ENCODE data around the gene TMEM115. TPM values are rescaled to one million over a fixed set of nuclear protein-coding genes. Genes with fewer than 3 reads are reported as not detected.

TMEM115 gene
- total RNA-seq, 4 donors from 2014 or later: 71.8 to 103 (median 81.9) TPM

GRCh38 chr3:50320853-50321335 lies 38.4 kb downstream of the TMEM115 start:
- intact Hi-C loops (cut with DNase I; ENCODE audit: low total_unique reads): no loop called here

GRCh38 chr3:50319894-50320625 lies 39.3 kb downstream of the TMEM115 start:
- no peaks in the 10 kb centered on the region for H3K36me3 ChIP-seq
- H3K9me3 ChIP-seq: no peaks in the 10 kb centered on the region
- TF ChIP-seq POLR2AphosphoS5 (IDR thresholded peaks at IDR 0.05) (no peak), CTCF (IDR thresholded peaks at IDR 0.05) (no peak), EP300 (IDR thresholded peaks at IDR 0.05; ENCODE audit: low read depth) (no peak), POLR2A (IDR thresholded peaks at IDR 0.05) (no peak)
- peak overlapping the region; percentile 92 to 94 (median 92) for H3K27ac ChIP-seq
- in situ Hi-C loops (cut with MboI; ENCODE audit: low pct_ligation_motif_present in 1 of 4, low pct_unique_long_range_greater_than_20kb in 1 of 4, low sequenced_read_pairs in 3 of 4) (no loop called here), intact Hi-C loops (cut with DNase I; ENCODE audit: low total_unique reads) (no loop called here)
- no peak for DNase-seq
- WGBS, 2 donors (ENCODE audit: low coverage in 1 of 2): 89% methylated on average over 27 of the region's 29 CpGs; no CpG with 5 or more reads in 1 of the 2 donors
- H3K27me3 ChIP-seq: no peaks in the 10 kb centered on the region
- peaks cover 35 to 69% (median 60%) of the 10 kb centered on the region in 4 donors for H3K4me1 ChIP-seq
- peak overlapping the region; percentile 67 to 76 (median 74) for H3K4me3 ChIP-seq

More at GRCh38 chr3:50320853-50321335, 38.4 kb downstream of the TMEM115 start:
- Histone ChIP-seq H3K27ac (peak overlapping the region; percentile 92 to 94 (median 92)), H3K9me3 (no peaks in the 10 kb centered on the region), H3K27me3 (no peaks in the 10 kb centered on the region), H3K4me1 (peaks cover 34 to 69% (median 60%) of the 10 kb centered on the region in 4 donors), H3K4me3 (peak overlapping the region; percentile 67 to 76 (median 74)), H3K36me3 (no peaks in the 10 kb centered on the region)
- 1% methylated on average over 32 of the region's 45 CpGs; no CpG with 5 or more reads in 1 of the 2 donors for WGBS, 2 donors (ENCODE audit: low coverage in 1 of 2)
- TF ChIP-seq CTCF (IDR thresholded peaks at IDR 0.05) (no peak), POLR2AphosphoS5 (IDR thresholded peaks at IDR 0.05) (peak in 1 of 3 donors; percentile 47), POLR2A (IDR thresholded peaks at IDR 0.05) (peak; percentile 72), EP300 (IDR thresholded peaks at IDR 0.05; ENCODE audit: low read depth) (no peak)
- peak; percentile 82 for DNase-seq
- in situ Hi-C loops (cut with MboI; ENCODE audit: low pct_ligation_motif_present in 1 of 4, low pct_unique_long_range_greater_than_20kb in 1 of 4, low sequenced_read_pairs in 3 of 4): no loop called here

- WGBS, 2 donors (ENCODE audit: low coverage in 1 of 2): 89 to 100% methylated on average over 1 to 16 of the region's 16 CpGs
- Histone ChIP-seq H3K4me3 (peak overlapping the region in 1 of 4 donors; percentile 5), H3K27ac (peak overlapping the region in 3 of 4 donors; percentile 84 to 89 (median 86)), H3K4me1 (peaks cover 35 to 67% (median 58%) of the 10 kb centered on the region in 4 donors), H3K9me3 (no peaks in the 10 kb centered on the region), H3K36me3 (no peaks in the 10 kb centered on the region), H3K27me3 (no peaks in the 10 kb centered on the region)
- in situ Hi-C loops (cut with MboI; ENCODE audit: low pct_ligation_motif_present in 1 of 4, low pct_unique_long_range_greater_than_20kb in 1 of 4, low sequenced_read_pairs in 3 of 4): no loop called here
- DNase-seq: no peak
- no peak for TF ChIP-seq POLR2AphosphoS5 (IDR thresholded peaks at IDR 0.05)
- no peak for TF ChIP-seq POLR2A (IDR thresholded peaks at IDR 0.05)
- no peak for TF ChIP-seq EP300 (IDR thresholded peaks at IDR 0.05; ENCODE audit: low read depth)
- no peak for TF ChIP-seq CTCF (IDR thresholded peaks at IDR 0.05)
- intact Hi-C loops (cut with DNase I; ENCODE audit: low total_unique reads): no loop called here
Observed at GRCh38 chr3:50319181-50319893, 40.0 kb downstream of the TMEM115 start.

- H3K27me3 ChIP-seq: no peaks in the 10 kb centered on the region
- H3K36me3 ChIP-seq: no peaks in the 10 kb centered on the region
- WGBS, 2 donors (ENCODE audit: low coverage in 1 of 2): 89% methylated on average over 10 of the region's 10 CpGs; no CpG with 5 or more reads in 1 of the 2 donors
- no peak for DNase-seq
- peak overlapping the region; percentile 81 to 89 (median 85) for H3K27ac ChIP-seq
- H3K9me3 ChIP-seq: no peaks in the 10 kb centered on the region
- H3K4me3 ChIP-seq: peak overlapping the region in 1 of 4 donors; percentile 5
- intact Hi-C loops (cut with DNase I; ENCODE audit: low total_unique reads): no loop called here
- TF ChIP-seq CTCF (IDR thresholded peaks at IDR 0.05): no peak
- TF ChIP-seq POLR2AphosphoS5 (IDR thresholded peaks at IDR 0.05): no peak
- no peak for TF ChIP-seq EP300 (IDR thresholded peaks at IDR 0.05; ENCODE audit: low read depth)
- TF ChIP-seq POLR2A (IDR thresholded peaks at IDR 0.05): no peak
- in situ Hi-C loops (cut with MboI; ENCODE audit: low pct_ligation_motif_present in 1 of 4, low pct_unique_long_range_greater_than_20kb in 1 of 4, low sequenced_read_pairs in 3 of 4): no loop called here
- peaks cover 35 to 60% (median 56%) of the 10 kb centered on the region in 4 donors for H3K4me1 ChIP-seq
Observed at GRCh38 chr3:50318615-50319014, 40.7 kb downstream of the TMEM115 start.
